ENCODE data around the gene PIK3R5.

- no peak for TF ChIP-seq CTCF (IDR thresholded peaks at IDR 0.05 in 4 of 5, conservative IDR thresholded peaks at IDR 0.05 in 1 of 5)
- TF ChIP-seq POLR2A (IDR thresholded peaks at IDR 0.05), result no peak
These were observed 5.0 kb downstream of the PIK3R5 start for GRCh38 chr17:8960325-8961140.
